Measurements from ENCODE around the gene CAMK1D. TPM values are rescaled to one million over a fixed set of nuclear protein-coding genes. Genes with fewer than 3 reads are reported as not detected.

The CAMK1D gene
- total RNA-seq, 1 experiment from 2014 or later, result 10.2 TPM

GRCh38 chr10:12465385-12466136 is 116.2 kb downstream of the CAMK1D start:
- ATAC-seq, result no peak
- POLR2A ChIA-PET, result no interaction called here

More at GRCh38 chr10:12465385-12466136, 116.2 kb downstream of the CAMK1D start:
- Mint-ChIP-seq H3K36me3 (no peaks in the 10 kb centered on the region), H3K4me3 (no peak overlapping the region), H3K4me1 (peaks cover 13% of the 10 kb centered on the region), H3K27me3 (ENCODE audit: low read depth) (no peaks in the 10 kb centered on the region), H3K9me3 (peaks cover 3% of the 10 kb centered on the region; the same call in 1 of the 2 replicates), H3K27ac (no peak overlapping the region)
- TF ChIP-seq CDX4 (CRISPR knock-in tag; IDR thresholded peaks at IDR 0.05; ENCODE audit: borderline replicate concordance) (no peak), ZNF425 (CRISPR knock-in tag; conservative IDR thresholded peaks at IDR 0.05) (no peak), MYBL2 (CRISPR knock-in tag; IDR thresholded peaks at IDR 0.05) (no peak), ZNF263 (CRISPR knock-in tag; IDR thresholded peaks at IDR 0.05; ENCODE audit: low read depth) (no peak), FOXP1 (CRISPR knock-in tag; IDR thresholded peaks at IDR 0.05; ENCODE audit: borderline replicate concordance) (no peak), SOX15 (CRISPR knock-in tag; IDR thresholded peaks at IDR 0.05) (no peak), MLX (CRISPR knock-in tag; IDR thresholded peaks at IDR 0.05) (no peak), ZNF121 (CRISPR knock-in tag; IDR thresholded peaks at IDR 0.05) (no peak), ZNF671 (CRISPR knock-in tag; IDR thresholded peaks at IDR 0.05) (no peak), ZBTB21 (CRISPR knock-in tag; IDR thresholded peaks at IDR 0.05; ENCODE audit: borderline replicate concordance) (no peak), ATF6 (CRISPR knock-in tag; IDR thresholded peaks at IDR 0.05) (no peak), ZNF281 (CRISPR knock-in tag; IDR thresholded peaks at IDR 0.05) (no peak), HMGA2 (CRISPR knock-in tag; IDR thresholded peaks at IDR 0.05) (no peak), NFATC4 (CRISPR knock-in tag; IDR thresholded peaks at IDR 0.05) (no peak)
- no peak for DNase-seq (ENCODE audit: low spot score)
- CTCF ChIA-PET, result no interaction called here

Measured in WTC11 (cell line).